Small intestine (tissue), 7 donors: ENCODE data around the gene CIRBP. TPM values are rescaled to one million over a fixed set of nuclear protein-coding genes. Genes with fewer than 3 reads are reported as not detected.

Experiments used
- DNase-seq, 2 donors: peaks; one replicate each; pipeline versions ENCODE4 v3.0.0 to v3.0.0-alpha.2; 2013
- FAIRE-seq: peaks from 2 replicates; lab custom pipeline; 2012; peaks lifted over from hg19 to GRCh38; lab: Jason Lieb, UNC
- H3K27ac ChIP-seq, 3 donors: one replicate each; pipeline ENCODE4 v1.5.1; 2013; ENCODE audit warnings: low read length in 2 of 3, mild to moderate bottlenecking in 2 of 3, control low read depth in 1 of 3, inconsistent platforms in 1 of 3, low read depth in 1 of 3, moderate library complexity in 1 of 3
- H3K27me3 ChIP-seq, 3 donors: one replicate each; pipeline ENCODE4 v1.6.1; 2013; ENCODE audit warnings: low read length in 3 of 3, inconsistent platforms in 1 of 3; ENCODE audit not compliant: control insufficient read depth in 3 of 3, insufficient read depth in 3 of 3
- H3K36me3 ChIP-seq, 3 donors: one replicate each; pipeline ENCODE4 v1.6.1; 2013; ENCODE audit warnings: low read length in 3 of 3, inconsistent platforms in 1 of 3, low read depth in 1 of 3, mild to moderate bottlenecking in 1 of 3, moderate library complexity in 1 of 3; ENCODE audit not compliant: control insufficient read depth in 3 of 3, insufficient read depth in 2 of 3
- H3K4me1 ChIP-seq, 3 donors: one replicate each; pipeline ENCODE4 v1.6.1; 2013; ENCODE audit warnings: low read length in 2 of 3, inconsistent platforms in 1 of 3, low read depth in 1 of 3, mild to moderate bottlenecking in 1 of 3, moderate library complexity in 1 of 3; ENCODE audit not compliant: control insufficient read depth in 3 of 3, insufficient read depth in 2 of 3
- H3K4me3 ChIP-seq, 3 donors: one replicate each; pipeline ENCODE4 v1.5.1; 2013; ENCODE audit warnings: low read length in 3 of 3, control low read depth in 1 of 3, inconsistent platforms in 1 of 3, low read depth in 1 of 3, mild to moderate bottlenecking in 1 of 3, moderate library complexity in 1 of 3
- H3K9me3 ChIP-seq, 2 donors: one replicate each; pipeline ENCODE4 v1.6.1; 2013; ENCODE audit warnings: low read depth in 1 of 2, low read length in 1 of 2; ENCODE audit not compliant: control insufficient read depth in 2 of 2, insufficient read depth in 1 of 2
- WGBS, 3 donors: extraction: QIAGEN DNeasy Blood & Tissue Kit; methylation state at CpG; one replicate each; pipeline ENCODE4 v1.1.7; 2013; 5-methylcytosine and 5-hydroxymethylcytosine counted together
- polyA plus RNA-seq, 4 donors: library from polyadenylated mRNA; stranded (reverse) in 3 of 4; unstranded in 1 of 4; fragments of 200-250 nt in 3 of 4; fragments of 120-200 nt in 1 of 4; gene quantifications; one replicate each; pipeline versions ENCODE4 v1.2.1 to v1.2.3, GENCODE V29; 2013
- donor health status: healthy with polysubstance abuse.
- donor health status: control.
- donor health status: control.
- donor health status: Bipolar disorder and iron deficiency.
- donor health status: healthy.

The CIRBP gene
- polyA plus RNA-seq, 4 donors, result 250 to 543 (median 373) TPM

GRCh38 chr19:1289686-1290025 is 20.5 kb downstream of the CIRBP start:
- Histone ChIP-seq H3K4me1 (peaks cover 0 to 66% (median 4%) of the 10 kb centered on the region in 3 donors), H3K27ac (no peak overlapping the region), H3K36me3 (peaks cover 0 to 74% (median 0%) of the 10 kb centered on the region in 3 donors), H3K9me3 (no peaks in the 10 kb centered on the region), H3K27me3 (peaks cover 0 to 11% (median 3%) of the 10 kb centered on the region in 3 donors), H3K4me3 (no peak overlapping the region)
- DNase-seq, result no peak
- WGBS, 3 donors, result 63 to 79% (median 65%) methylated on average over 18 to 19 of the region's 19 CpGs
- no peak for FAIRE-seq

GRCh38 chr19:1290196-1290702 is 21.1 kb downstream of the CIRBP start:
- Histone ChIP-seq H3K4me1 (peaks cover 0 to 66% (median 4%) of the 10 kb centered on the region in 3 donors), H3K27me3 (peaks cover 0 to 11% (median 0%) of the 10 kb centered on the region in 3 donors), H3K27ac (peak overlapping the region; percentile 1 to 94 (median 77)), H3K36me3 (peaks cover 0 to 77% (median 0%) of the 10 kb centered on the region in 3 donors), H3K4me3 (peak overlapping the region in 1 of 3 donors; percentile 48), H3K9me3 (no peaks in the 10 kb centered on the region)
- FAIRE-seq (no peak), DNase-seq (no peak)
- WGBS, 3 donors, result 79 to 87% (median 86%) methylated on average over 24 of the region's 24 CpGs

DNA sequence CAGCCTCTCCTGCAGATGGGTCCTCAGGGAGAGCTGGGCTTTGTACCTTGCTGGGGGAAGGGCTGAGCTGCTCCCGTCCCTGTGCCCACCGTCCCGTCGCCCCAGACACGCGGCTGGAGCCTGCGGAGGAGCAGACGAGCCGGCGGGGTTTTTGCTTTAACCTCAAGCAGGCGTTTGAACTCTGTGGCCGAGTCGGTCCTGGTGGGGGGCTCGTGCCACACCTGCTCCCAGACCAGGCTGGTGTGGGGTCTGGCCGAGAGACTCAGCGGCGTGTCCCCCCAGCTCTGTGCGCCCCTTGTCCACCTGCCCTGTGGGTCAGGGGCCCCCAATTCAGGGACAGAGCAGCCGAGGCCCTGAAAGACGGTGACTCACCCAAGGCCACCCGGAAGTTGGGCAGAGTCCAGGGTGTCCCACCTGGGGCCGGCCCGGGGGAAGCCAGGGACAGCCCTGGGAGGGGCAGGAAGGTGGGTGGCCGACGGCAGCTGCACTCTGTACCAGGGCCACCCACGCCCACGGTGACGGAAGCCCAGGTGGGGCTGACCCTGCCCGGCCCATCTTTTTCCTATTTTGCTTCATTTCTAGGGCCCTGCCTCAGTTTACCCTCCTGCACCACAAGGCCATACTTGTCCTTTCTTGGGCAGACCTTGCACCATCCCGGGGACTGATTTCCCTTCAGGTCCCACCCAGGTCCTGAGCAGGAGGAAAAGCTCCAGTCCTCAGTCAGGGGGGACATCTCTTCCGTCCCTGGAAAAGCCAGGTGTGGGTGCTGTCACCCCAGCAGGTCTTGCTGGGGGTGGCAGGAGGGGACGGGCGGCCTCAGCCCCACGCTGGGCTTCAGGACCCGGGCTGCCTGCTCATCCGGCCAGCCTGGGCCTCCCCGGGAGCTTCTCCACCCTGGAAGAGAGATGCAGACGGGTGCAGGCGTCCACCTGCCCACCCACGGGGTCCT is 21.8 kb downstream of the CIRBP start:
- no peak for FAIRE-seq
- Histone ChIP-seq H3K27me3 (peaks cover 0 to 10% (median 0%) of the 10 kb centered on the region in 3 donors), H3K27ac (peak overlapping the region; percentile 64 to 94 (median 77)), H3K4me1 (peaks cover 0 to 69% (median 4%) of the 10 kb centered on the region in 3 donors), H3K36me3 (peaks cover 0 to 82% (median 0%) of the 10 kb centered on the region in 3 donors), H3K4me3 (peak overlapping the region in 2 of 3 donors; percentile 21 to 48), H3K9me3 (no peaks in the 10 kb centered on the region)
- 19 to 56% (median 37%) methylated on average over 37 to 40 of the region's 40 CpGs for WGBS, 3 donors
- peak; percentile 92 to 93 for DNase-seq

GRCh38 chr19:1291761-1292418 is 22.8 kb downstream of the CIRBP start:
- 12 to 45% (median 33%) methylated on average over 25 of the region's 25 CpGs for WGBS, 3 donors
- peaks cover 0 to 87% (median 0%) of the 10 kb centered on the region in 3 donors for H3K36me3 ChIP-seq
- no peaks in the 10 kb centered on the region for H3K9me3 ChIP-seq
- FAIRE-seq (no peak), DNase-seq (peak; percentile 79 to 81)
- H3K27me3 ChIP-seq, result peaks cover 0 to 5% (median 0%) of the 10 kb centered on the region in 3 donors
- H3K4me3 ChIP-seq, result peak overlapping the region in 1 of 3 donors; percentile 18
- H3K4me1 ChIP-seq, result peaks cover 0 to 69% (median 4%) of the 10 kb centered on the region in 3 donors
- peak overlapping the region in 2 of 3 donors; percentile 77 to 94 for H3K27ac ChIP-seq

GRCh38 chr19:1292419-1293151 is 23.5 kb downstream of the CIRBP start:
- FAIRE-seq, result no peak
- Histone ChIP-seq H3K36me3 (peaks cover 0 to 89% (median 0%) of the 10 kb centered on the region in 3 donors), H3K27ac (peak overlapping the region in 2 of 3 donors; percentile 77 to 94), H3K4me3 (no peak overlapping the region), H3K9me3 (no peaks in the 10 kb centered on the region), H3K4me1 (peaks cover 0 to 68% (median 4%) of the 10 kb centered on the region in 3 donors), H3K27me3 (peaks cover 0 to 2% (median 0%) of the 10 kb centered on the region in 3 donors)
- DNase-seq, result no peak
- 80 to 83% (median 81%) methylated on average over 17 of the region's 17 CpGs for WGBS, 3 donors

DNA sequence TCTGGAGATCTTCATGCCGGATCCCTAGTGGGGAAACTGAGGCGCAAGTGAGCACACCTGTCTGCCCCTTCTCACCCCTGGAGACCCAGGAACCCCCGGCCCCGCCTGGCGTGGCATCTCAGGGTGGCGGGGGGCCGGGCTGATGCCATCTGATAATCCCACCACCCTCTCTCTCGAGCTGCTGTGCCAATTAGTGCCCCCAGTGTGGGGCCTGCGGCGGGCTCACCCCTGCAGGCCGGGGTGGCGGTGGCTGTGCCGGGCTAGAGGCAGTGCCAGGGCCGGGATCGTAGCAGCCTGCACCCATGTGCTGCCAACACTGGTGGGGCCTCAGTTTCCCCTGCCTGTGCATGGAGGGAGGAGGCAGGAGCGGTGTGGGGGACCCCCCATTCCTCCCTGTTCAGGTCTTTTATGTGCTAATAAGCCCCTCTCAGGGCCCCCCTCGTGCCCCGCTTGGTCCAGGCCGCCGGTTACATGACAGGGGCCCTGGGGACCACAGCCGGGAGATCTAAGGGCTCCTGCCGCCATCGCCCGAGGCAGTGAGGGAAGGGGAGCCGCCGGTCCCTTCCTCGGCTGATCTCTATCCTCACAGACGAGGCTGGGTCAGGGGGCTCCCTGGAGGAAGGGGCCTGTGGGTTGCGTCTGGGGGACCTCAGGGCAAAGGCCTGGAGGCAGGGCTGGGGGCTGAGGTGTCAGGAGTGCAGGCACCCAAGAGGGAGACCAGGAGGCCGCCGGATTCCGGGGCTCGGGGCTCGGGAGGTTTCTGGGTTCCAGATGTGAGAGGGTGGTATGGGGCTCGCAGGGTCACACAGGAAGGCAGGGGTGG is 24.9 kb downstream of the CIRBP start:
- WGBS, 3 donors, result 83 to 84% (median 83%) methylated on average over 29 to 35 of the region's 35 CpGs
- Histone ChIP-seq H3K27me3 (peaks cover 0 to 2% (median 0%) of the 10 kb centered on the region in 3 donors), H3K9me3 (no peaks in the 10 kb centered on the region), H3K4me1 (peaks cover 0 to 58% (median 4%) of the 10 kb centered on the region in 3 donors), H3K36me3 (peaks cover 0 to 86% (median 0%) of the 10 kb centered on the region in 3 donors), H3K4me3 (no peak overlapping the region), H3K27ac (no peak overlapping the region)
- FAIRE-seq (no peak), DNase-seq (no peak)

- H3K27ac ChIP-seq, result no peak overlapping the region
- no peak for DNase-seq
- H3K9me3 ChIP-seq, result no peaks in the 10 kb centered on the region
- no peak for FAIRE-seq
- no peak overlapping the region for H3K4me3 ChIP-seq
- H3K4me1 ChIP-seq, result peaks cover 0 to 53% (median 4%) of the 10 kb centered on the region in 3 donors
- peaks cover 0 to 86% (median 0%) of the 10 kb centered on the region in 3 donors for H3K36me3 ChIP-seq
- peaks cover 0 to 2% (median 0%) of the 10 kb centered on the region in 3 donors for H3K27me3 ChIP-seq
- 76 to 80% (median 79%) methylated on average over 14 of the region's 14 CpGs for WGBS, 3 donors
Observed at GRCh38 chr19:1294688-1295087, 25.6 kb downstream of the CIRBP start.
